Aorta (tissue), 5 donors: Measurements from ENCODE around the gene MTHFD1. TPM values are rescaled to one million over a fixed set of nuclear protein-coding genes. Genes with fewer than 3 reads are reported as not detected.

Source experiments
- ATAC-seq: fragments of 200-7000 bp; cut with Tn5 transposase; one replicate; pipeline ENCODE4 v1.9.1; 2022; ENCODE audit warnings: moderate library complexity; ENCODE audit not compliant: low FRiP score
- DNase-seq, 2 donors: peaks; one replicate each; pipeline ENCODE4 v3.0.0-alpha.2; 2020
- H3K27ac ChIP-seq, 2 donors: one replicate each; pipeline ENCODE4 v1.5.1; 2013; ENCODE audit warnings: low read length in 2 of 2, mild to moderate bottlenecking in 2 of 2, moderate library complexity in 2 of 2, control low read depth in 1 of 2, inconsistent platforms in 1 of 2, low read depth in 1 of 2
- H3K27me3 ChIP-seq, 2 donors: one replicate each; pipeline ENCODE4 v1.6.1; 2013; ENCODE audit warnings: control low read depth in 1 of 2, low read length in 1 of 2, mild to moderate bottlenecking in 1 of 2, moderate library complexity in 1 of 2; ENCODE audit not compliant: insufficient read depth in 2 of 2, control insufficient read depth in 1 of 2
- H3K36me3 ChIP-seq, 2 donors: one replicate each; pipeline ENCODE4 v1.6.1; 2013; ENCODE audit warnings: control low read depth in 1 of 2, low read length in 1 of 2, mild to moderate bottlenecking in 1 of 2; ENCODE audit not compliant: insufficient read depth in 2 of 2, control insufficient read depth in 1 of 2
- H3K4me1 ChIP-seq, 2 donors: one replicate each; pipeline ENCODE4 v1.6.1; 2013; ENCODE audit warnings: low read length in 2 of 2, control low read depth in 1 of 2, mild to moderate bottlenecking in 1 of 2, moderate library complexity in 1 of 2; ENCODE audit not compliant: insufficient read depth in 2 of 2, control insufficient read depth in 1 of 2
- H3K4me3 ChIP-seq, 2 donors: one replicate each; pipeline ENCODE4 v1.5.1; 2013; ENCODE audit warnings: low read length in 2 of 2, control low read depth in 1 of 2, mild to moderate bottlenecking in 1 of 2
- H3K9me3 ChIP-seq: one replicate; pipeline ENCODE4 v1.6.1; 2013; ENCODE audit warnings: mild to moderate bottlenecking, low read length; ENCODE audit not compliant: control insufficient read depth
- WGBS, 2 donors: extraction: QIAGEN DNeasy Blood & Tissue Kit; methylation state at CpG; one replicate each; pipeline ENCODE4 v1.1.7; 2013; 5-methylcytosine and 5-hydroxymethylcytosine counted together
- intact Hi-C, 2 donors: fragments of 100-400 bp; cut with DNase I; formaldehyde crosslinking; loops; one replicate each; pipeline versions ENCODE4 v1.14.2 to v1.15.0; 2022
- polyA plus RNA-seq, 2 donors: library from polyadenylated mRNA; stranded (reverse); fragments of 200-250 nt; gene quantifications; one replicate each; pipeline ENCODE4 v1.2.3, GENCODE V29; 2013
- total RNA-seq, 2 donors: library from RNA; stranded (reverse); fragmentation: NEBNext Ultra II Directional; extraction: Animal tissue kit (Norgen Biotek cat#: 25700); gene quantifications; one replicate each; pipeline ENCODE4 v1.2.1, GENCODE V29; 2021
- donor health status: healthy with polysubstance abuse.
- donor health status: Bipolar disorder and iron deficiency.
- donor health status: DM: no; HTN: no; CAD: no.
- donor health status: DM: no; HTN: no; CAD: no.
- donor health status: DM: yes; HTN: yes; CAD: no.

Gene MTHFD1
- total and polyA plus RNA-seq, 4 donors: 12.0 to 44.6 (median 34.1) TPM

- Histone ChIP-seq H3K27ac (peak overlapping the region; percentile 89 to 94), H3K9me3 (no peaks in the 10 kb centered on the region), H3K4me3 (peak overlapping the region; percentile 71 to 88), H3K4me1 (no peaks in the 10 kb centered on the region), H3K27me3 (no peaks in the 10 kb centered on the region), H3K36me3 (no peaks in the 10 kb centered on the region)
- ATAC-seq: no peak
- 57 to 60% methylated on average over 6 of the region's 6 CpGs for WGBS, 2 donors
- no peak for DNase-seq
- intact Hi-C loops: loop anchor here in 1 of 2 donors (5.0 kb wide), 1 partner anchor 115 kb away; the partner anchor contains the start of gene MTHFD1
Observed at GRCh38 chr14:64502456-64502855, 114.3 kb downstream of the MTHFD1 start.

DNA sequence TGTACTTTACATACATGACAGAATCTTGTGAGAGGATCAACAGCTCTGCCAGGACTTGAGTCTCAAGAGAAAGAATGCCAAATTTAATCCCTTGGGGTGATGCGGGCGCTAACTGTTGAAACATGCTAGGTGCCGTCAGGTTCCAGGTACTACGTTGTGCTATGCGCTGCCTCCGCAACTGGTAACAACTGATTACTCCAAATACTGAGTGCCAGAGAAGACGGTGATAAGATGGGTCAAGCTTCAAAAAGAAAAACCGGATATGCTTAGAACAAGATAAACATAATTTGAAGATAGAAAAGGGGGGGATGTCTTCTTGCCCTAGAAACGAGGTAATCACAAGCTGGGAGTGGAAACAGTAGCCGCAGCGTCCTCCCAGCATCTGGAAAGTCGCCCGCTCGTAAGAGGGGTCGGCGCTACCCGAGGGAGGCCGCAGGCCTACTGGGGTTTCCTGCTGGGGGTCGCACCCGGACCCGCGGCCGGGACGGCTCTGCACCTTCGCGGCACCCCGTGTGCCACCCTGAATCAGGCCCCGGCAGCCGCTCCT, 114.8 kb downstream of the MTHFD1 start:
- peak; percentile 0 for ATAC-seq
- no peak for DNase-seq
- H3K27me3 ChIP-seq: no peaks in the 10 kb centered on the region
- WGBS, 2 donors: 1% methylated on average over 27 to 29 of the region's 29 CpGs
- H3K4me1 ChIP-seq: no peaks in the 10 kb centered on the region
- peak overlapping the region; percentile 71 to 88 for H3K4me3 ChIP-seq
- H3K36me3 ChIP-seq: no peaks in the 10 kb centered on the region
- intact Hi-C loops: loop anchor here in 1 of 2 donors (5.0 kb wide), 1 partner anchor 116 kb away; the partner anchor contains the start of gene MTHFD1
- no peaks in the 10 kb centered on the region for H3K9me3 ChIP-seq
- peak overlapping the region; percentile 89 to 94 for H3K27ac ChIP-seq

DNA sequence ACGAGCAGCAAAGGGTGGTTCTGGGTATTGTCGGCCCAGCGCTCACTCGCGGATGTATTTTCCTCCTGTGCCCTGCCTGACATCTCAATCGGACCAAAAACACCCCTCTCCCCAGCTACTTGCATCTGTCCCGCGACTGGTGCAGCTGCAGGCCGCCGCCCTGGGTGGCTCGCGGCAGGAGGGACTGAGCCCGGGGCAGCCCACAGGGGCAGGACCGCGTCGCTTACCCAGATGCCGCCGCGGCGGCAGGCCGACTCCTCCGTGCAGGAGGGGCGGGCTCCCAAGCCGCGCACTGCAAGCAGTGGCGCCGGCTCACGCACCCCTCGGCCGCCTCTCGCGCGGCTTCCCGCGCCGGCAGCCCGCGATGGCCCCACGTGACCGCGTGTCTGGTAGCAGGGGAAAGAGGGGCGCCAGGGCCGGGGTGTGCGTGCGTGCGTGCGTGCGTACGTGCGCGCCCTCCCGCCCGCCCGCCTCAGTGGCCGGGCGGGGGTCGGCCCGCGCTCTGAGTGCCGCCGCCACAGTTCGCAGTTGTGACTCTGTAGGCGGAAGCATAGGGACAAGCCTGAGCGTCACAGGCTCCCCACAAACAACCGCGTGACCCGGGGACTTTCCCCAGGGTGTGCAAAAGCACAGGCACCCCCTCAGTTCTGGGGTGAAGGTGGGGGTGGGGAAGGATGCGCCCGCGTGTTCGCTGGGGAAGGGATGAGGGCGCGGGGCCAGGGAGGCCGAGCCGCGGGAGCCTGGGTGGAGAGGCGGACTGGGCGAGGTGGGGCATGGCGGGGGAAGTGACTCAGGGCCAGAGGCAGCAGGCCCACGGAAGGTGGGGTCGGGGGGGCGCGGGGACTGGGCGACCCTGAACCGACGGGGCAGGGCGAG, 115.5 kb downstream of the MTHFD1 start, which contains the start of gene ZBTB25:
ZBTB25 (minus strand) TSS at position 405 of the 876 bp plus-strand sequence. CDS start 13,305 bp downstream, outside the sequence.
- intact Hi-C loops: loop anchor here in 1 of 2 donors (2.0 to 5.0 kb wide), 2 partner anchors 37 to 116 kb away; partner anchors contain the start of genes HSPA2 and MTHFD1
- peak; percentile 92 for ATAC-seq
- no peaks in the 10 kb centered on the region for H3K27me3 ChIP-seq
- H3K9me3 ChIP-seq: no peaks in the 10 kb centered on the region
- WGBS, 2 donors: 0 to 1% methylated on average over 57 to 87 of the region's 87 CpGs
- H3K36me3 ChIP-seq: no peaks in the 10 kb centered on the region
- peak within 1 kb of the TSS; percentile 94 for H3K27ac ChIP-seq
- peak; percentile 95 for DNase-seq
- H3K4me1 ChIP-seq: no peaks in the 10 kb centered on the region
- H3K4me3 ChIP-seq: peak within 1 kb of the TSS; percentile 74 to 88

GRCh38 chr14:64504310-64504896, 116.2 kb downstream of the MTHFD1 start, which contains the start of gene ZBTB1:
ZBTB1 (plus strand) TSS chr14:64504770; CDS start chr14:64521505, 16,735 bp downstream.
- DNase-seq (peak; percentile 92 to 95), ATAC-seq (peak; percentile 84)
- Histone ChIP-seq H3K27me3 (no peaks in the 10 kb centered on the region), H3K4me3 (peak within 1 kb of the TSS; percentile 74 to 88), H3K9me3 (no peaks in the 10 kb centered on the region), H3K27ac (peak within 1 kb of the TSS; percentile 58 to 94), H3K4me1 (no peaks in the 10 kb centered on the region), H3K36me3 (no peaks in the 10 kb centered on the region)
- intact Hi-C loops: loop anchor here in 1 of 2 donors (2.0 to 5.0 kb wide), 2 partner anchors 36 to 117 kb away; partner anchors contain the start of genes HSPA2 and MTHFD1
- 0% methylated on average over 46 to 63 of the region's 63 CpGs for WGBS, 2 donors

GRCh38 chr14:64504897-64505794, 117.0 kb downstream of the MTHFD1 start:
- H3K9me3 ChIP-seq: no peaks in the 10 kb centered on the region
- peak; percentile 76 for ATAC-seq
- H3K4me3 ChIP-seq: peak overlapping the region; percentile 74 to 88
- no peaks in the 10 kb centered on the region for H3K36me3 ChIP-seq
- intact Hi-C loops: loop anchor here (2.0 to 5.0 kb wide), 4 partner anchors 36 to 132 kb away; partner anchors contain the start of genes HSPA2 (in 2 of the 2) and MTHFD1 (in 1 of the 2)
- no peaks in the 10 kb centered on the region for H3K4me1 ChIP-seq
- 0% methylated on average over 68 of the region's 68 CpGs for WGBS, 2 donors
- H3K27me3 ChIP-seq: no peaks in the 10 kb centered on the region
- H3K27ac ChIP-seq: peak overlapping the region; percentile 58 to 94
- DNase-seq: peak; percentile 95

- H3K4me3 ChIP-seq: no peak overlapping the region
- H3K27ac ChIP-seq: no peak overlapping the region
Observed at GRCh38 chr14:64506721-64507120, 118.6 kb downstream of the MTHFD1 start.

DNA sequence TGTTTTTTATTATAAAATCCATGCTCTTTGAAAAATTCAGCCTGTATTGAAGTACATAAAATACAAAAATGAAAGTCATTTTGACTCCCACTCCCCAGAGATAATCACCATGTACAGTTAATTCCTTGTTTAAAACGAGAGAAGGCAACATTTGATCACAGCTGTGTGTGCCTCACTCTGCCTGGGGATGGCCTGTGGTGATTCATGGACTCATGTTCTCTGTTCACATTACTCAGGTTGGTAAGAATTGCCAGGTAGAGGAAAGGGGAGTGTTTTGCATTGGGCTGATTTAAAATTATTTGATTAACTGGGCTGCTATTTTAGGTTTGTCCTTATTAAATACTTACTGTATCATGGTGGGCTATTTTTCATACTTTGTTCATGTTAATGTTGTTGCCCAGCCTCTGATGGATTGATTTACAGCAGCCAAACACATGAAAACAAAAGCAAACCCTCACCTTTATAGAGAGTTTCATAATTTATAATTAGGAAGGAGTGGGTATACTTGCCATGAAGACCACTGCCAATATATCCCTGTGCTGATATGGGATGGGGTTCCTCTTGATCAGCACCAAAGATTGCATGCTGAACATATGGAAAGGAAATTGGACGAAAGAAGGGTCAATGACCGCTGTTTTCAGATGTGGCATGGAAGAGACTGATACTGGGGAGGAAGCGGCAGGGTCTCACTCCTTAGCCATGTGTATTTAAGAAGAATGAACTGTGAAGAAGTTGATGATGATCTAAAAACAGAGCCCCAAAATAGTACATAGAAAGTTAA, 119.4 kb downstream of the MTHFD1 start:
- H3K4me3 ChIP-seq: no peak overlapping the region
- no peaks in the 10 kb centered on the region for H3K27me3 ChIP-seq
- 74% methylated on average over 4 of the region's 4 CpGs for WGBS, 2 donors
- no peaks in the 10 kb centered on the region for H3K9me3 ChIP-seq
- no peaks in the 10 kb centered on the region for H3K36me3 ChIP-seq
- H3K27ac ChIP-seq: no peak overlapping the region
- DNase-seq (no peak), ATAC-seq (no peak)
- intact Hi-C loops: loop anchor here (5.0 kb wide), 2 partner anchors 35 to 130 kb away; partner anchors contain the start of gene HSPA2 (in 1 of the 2)
- H3K4me1 ChIP-seq: peaks cover 2 to 4% of the 10 kb centered on the region in 2 donors

More at GRCh38 chr14:64506721-64507120, 118.6 kb downstream of the MTHFD1 start:
- H3K9me3 ChIP-seq: no peaks in the 10 kb centered on the region
- peaks cover 2 to 4% of the 10 kb centered on the region in 2 donors for H3K4me1 ChIP-seq
- ATAC-seq: no peak
- DNase-seq: no peak
- no peaks in the 10 kb centered on the region for H3K36me3 ChIP-seq
- 43 to 46% methylated on average over 3 of the region's 3 CpGs for WGBS, 2 donors
- no peaks in the 10 kb centered on the region for H3K27me3 ChIP-seq
- intact Hi-C loops: loop anchor here (5.0 kb wide), 2 partner anchors 36 to 131 kb away; partner anchors contain the start of gene HSPA2 (in 1 of the 2)
